GM12878 (cell line): Measurements from ENCODE around the gene XKR3. TPM values are rescaled to one million over a fixed set of nuclear protein-coding genes. Genes with fewer than 3 reads are reported as not detected.

ENCODE experiments used
- ATAC-seq: fragments of 200-7000 bp; cut with Tn5 transposase; 3 replicates; pipeline ENCODE4 v1.9.1; 2020; ENCODE audit warnings: mild to moderate bottlenecking, moderate library complexity
- BruUV-seq: library from RNA; stranded (reverse); fragments of 400-500 nt; replicated peaks from 2 replicates; lab custom pipeline; 2021; lab: Mats Ljungman, UMichigan
- CTCF ChIA-PET: fragments of 300-600 bp; sonication (Branson Sonifier 250); formaldehyde crosslinking; extraction: SDS; loops from one replicate; lab custom pipeline; 2021; ENCODE audit warnings: inconsistent platforms; lab: Yijun Ruan, JAX
- POLR2A ChIA-PET: fragments of 350-600 bp; formaldehyde crosslinking; extraction: SDS; loops from one replicate; lab custom pipeline; 2021; ENCODE audit warnings: inconsistent platforms; lab: Charles Lee
- RAD21 ChIA-PET: fragments of 300-600 bp; sonication (Branson Sonifier 250); formaldehyde crosslinking; loops from one replicate; lab custom pipeline; 2023; ENCODE audit warnings: antibody characterized with exemption; ENCODE audit not compliant: unreplicated experiment; lab: Charles Lee
- SMC1A ChIA-PET: fragments of 300-600 bp; sonication (Branson Sonifier 250); formaldehyde crosslinking; loops from one replicate; lab custom pipeline; 2023; ENCODE audit not compliant: unreplicated experiment, uncharacterized antibody; lab: Charles Lee
- DNase-seq: peaks from one replicate; pipeline ENCODE4 v3.0.0-alpha.2; 2011; ENCODE audit warnings: low read depth, low spot score
- FAIRE-seq: peaks from 3 replicates; lab custom pipeline; 2011; peaks lifted over from hg19 to GRCh38; lab: Jason Lieb, UNC
- H2AFZ ChIP-seq: 2 replicates; pipeline ENCODE4 v1.6.0; 2011; ENCODE audit warnings: low read depth, low read length, control low read depth; ENCODE audit not compliant: control insufficient read depth
- H3K27ac ChIP-seq: 2 replicates; pipeline ENCODE4 v1.5.1; 2011; ENCODE audit warnings: control low read depth; ENCODE audit not compliant: control insufficient read depth, insufficient read depth
- H3K27me3 ChIP-seq, 2 experiments: replicated peaks in 1 of 2; 2 replicates each; pipeline versions ENCODE4 v1.6.0 to v1.6.1; 2011; ENCODE audit warnings: low read length in 1 of 2; ENCODE audit not compliant: control insufficient read depth in 2 of 2, insufficient read depth in 2 of 2
- H3K36me3 ChIP-seq, 2 experiments: 2 replicates each; pipeline ENCODE4 v1.5.1; 2011; ENCODE audit warnings: low read length in 1 of 2; ENCODE audit not compliant: control insufficient read depth in 2 of 2, insufficient read depth in 2 of 2
- H3K4me1 ChIP-seq: 2 replicates; pipeline ENCODE4 v1.6.1; 2011; ENCODE audit warnings: mild to moderate bottlenecking, low read length, moderate library complexity, mixed read lengths; ENCODE audit not compliant: control insufficient read depth, insufficient read depth
- H3K4me2 ChIP-seq: 2 replicates; pipeline ENCODE4 v1.6.0; 2011; ENCODE audit warnings: control low read depth; ENCODE audit not compliant: control insufficient read depth, insufficient read depth
- H3K4me3 ChIP-seq: fragments of 200-600 bp; sonication (generic); 2 replicates; pipeline ENCODE4 v1.5.1; 2016
- H3K79me2 ChIP-seq: 2 replicates; pipeline ENCODE4 v1.6.0; 2011; ENCODE audit warnings: low read length; ENCODE audit not compliant: control insufficient read depth, insufficient read depth
- H3K9ac ChIP-seq: 2 replicates; pipeline ENCODE4 v1.8.0; 2011; ENCODE audit warnings: low read length, control low read depth, mixed read lengths; ENCODE audit not compliant: control insufficient read depth, insufficient read depth
- H3K9me3 ChIP-seq: replicated peaks from 3 replicates; pipeline ENCODE4 v1.5.1; 2011; ENCODE audit warnings: mild to moderate bottlenecking, low read length; ENCODE audit not compliant: control insufficient read depth, insufficient read depth
- H4K20me1 ChIP-seq: 2 replicates; pipeline ENCODE4 v1.6.0; 2011; ENCODE audit not compliant: control insufficient read depth, insufficient read depth
- CHD1 ChIP-seq: IDR thresholded peaks from 2 replicates; pipeline ENCODE4 v1.6.1; 2012; ENCODE audit warnings: low read depth, low read length, improper control_type of control experiment
- EGR1 ChIP-seq, 2 experiments: IDR thresholded peaks; 1 replicate in 1 of 2; 2 replicates in 1 of 2; pipeline ENCODE4 v1.6.1; 2011 to 2012; ENCODE audit warnings: low read depth in 2 of 2, low read length in 2 of 2, borderline replicate concordance in 1 of 2, mild to moderate bottlenecking in 1 of 2, moderate library complexity in 1 of 2
- HDAC6 ChIP-seq: fragments of 200-600 bp; sonication (generic); IDR thresholded peaks from one replicate; pipeline ENCODE4 v1.8.0; 2017; ENCODE audit warnings: antibody characterized with exemption; ENCODE audit not compliant: unreplicated experiment
- MEF2B ChIP-seq: fragments of 450-650 bp; IDR thresholded peaks from 2 replicates; pipeline ENCODE4 v1.6.1; 2018; ENCODE audit warnings: mild to moderate bottlenecking, moderate library complexity; ENCODE audit not compliant: partially characterized antibody, poor library complexity, severe bottlenecking
- NFXL1 ChIP-seq: fragments of 450-650 bp; IDR thresholded peaks from 2 replicates; pipeline ENCODE4 v1.6.1; 2017; ENCODE audit warnings: antibody characterized with exemption, mild to moderate bottlenecking, borderline replicate concordance
- RAD21 ChIP-seq: IDR thresholded peaks from 2 replicates; pipeline ENCODE4 v1.6.1; 2011; ENCODE audit warnings: mild to moderate bottlenecking, low read depth, low read length, moderate library complexity; ENCODE audit not compliant: insufficient read depth
- ZZZ3 ChIP-seq: IDR thresholded peaks from 2 replicates; pipeline ENCODE4 v1.6.1; 2011; ENCODE audit warnings: low read depth; ENCODE audit not compliant: control insufficient read depth, insufficient read length
- WGBS: methylation state at CpG from one replicate; pipeline ENCODE4 v1.1.6; 2016; ENCODE audit warnings: low lambda C conversion rate; ENCODE audit not compliant: insufficient replicate concordance, insufficient coverage; ENCODE audit errors: missing lambda C conversion rate; 5-methylcytosine and 5-hydroxymethylcytosine counted together
- in situ Hi-C: fragments of 300-500 bp; cut with MboI; formaldehyde crosslinking; loops from 9 replicates; pipeline ENCODE4 v1.14.3; 2018; ENCODE audit warnings: mixed read lengths
- intact Hi-C: fragments of 100-400 bp; cut with micrococcal nuclease; formaldehyde crosslinking; loops from one replicate; pipeline ENCODE4 v1.14.2; 2022; ENCODE audit not compliant: unreplicated experiment
- polyA plus RNA-seq, 11 experiments: library from polyadenylated mRNA; depleted of rRNA in 4 of 11; unstranded in 6 of 11; stranded (reverse) in 5 of 11; fragments of >200 nt; fragmentation: Nextera tagmentation in 4 of 11; fragmentation: Illumina TruSeq in 1 of 11; extraction: Ambion mirVana in 4 of 11; extraction: Trizol in 1 of 11; gene quantifications; 1 replicate in 1 of 11; 2 replicates in 10 of 11; pipeline versions ENCODE4 v1.2.1 to v1.2.3, GENCODE V29; 2011 to 2016; ENCODE audit warnings: inconsistent platforms in 2 of 11, missing spikeins in 2 of 11, low read depth in 1 of 11
- total RNA-seq, 4 experiments: library from RNA; depleted of rRNA in 3 of 4; stranded (reverse); fragments of >200 nt in 3 of 4; fragmentation: Illumina TruSeq in 1 of 4; extraction: Trizol in 1 of 4; gene quantifications; 2 replicates each; pipeline versions ENCODE4 v1.2.1 to v1.2.3, GENCODE V29; 2013 to 2021
- TF ChIP-seq, protein P1 (sequence below): fragments of 450-650 bp; IDR thresholded peaks from 2 replicates; pipeline ENCODE4 v1.6.1; 2018; ENCODE audit warnings: borderline replicate concordance, mild to moderate bottlenecking; ENCODE audit not compliant: partially characterized antibody
- TF ChIP-seq, protein P2 (sequence below): fragments of 450-650 bp; formaldehyde crosslinking; IDR thresholded peaks from 2 replicates; pipeline ENCODE4 v1.4.0; 2020; ENCODE audit warnings: mild to moderate bottlenecking, moderate library complexity

XKR3 gene
- total and polyA plus RNA-seq, 10 of the 15 experiments (the other 5 are each of a cell fraction or from before 2014, with no cell fraction given), result 0.09 to 0.14 TPM; not detected in 8

DNA sequence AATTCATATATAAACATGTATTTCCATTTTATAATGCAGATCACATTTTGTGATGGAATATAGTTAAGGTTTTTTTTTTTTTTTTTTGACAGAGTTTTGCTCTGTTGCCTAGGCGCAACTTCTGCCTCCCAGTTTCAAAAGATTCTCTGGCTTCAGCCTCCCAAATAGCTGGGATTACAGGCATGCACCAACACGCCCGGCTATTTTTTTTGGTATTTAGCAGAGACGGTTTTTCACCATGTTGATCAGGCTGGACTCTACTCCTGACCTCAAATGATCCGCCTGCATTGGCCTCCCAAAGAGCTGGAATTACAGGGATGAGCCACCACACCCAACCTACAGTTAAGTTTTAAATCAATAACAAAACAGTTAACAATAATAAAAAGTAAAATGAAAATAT is 18.8 kb downstream of the XKR3 start:
- POLR2A ChIA-PET, result interaction anchor here (0.7 kb wide), 1 partner anchor 125 kb away, joined by 4 read pairs; no protein-coding TSS in a partner anchor
- RAD21 ChIA-PET, result no interaction called here
- H3K36me3 ChIP-seq, result no peaks in the 10 kb centered on the region
- H3K9ac ChIP-seq, result no peak overlapping the region
- H3K4me2 ChIP-seq, result no peak overlapping the region
- CTCF ChIA-PET, result no interaction called here
- FAIRE-seq (no peak), ATAC-seq (no peak), DNase-seq (no peak)
- intact Hi-C loops (loop anchor here (10.0 kb wide), 1 partner anchor 278 kb away; the partner anchor contains the start of gene IL17RA), in situ Hi-C loops (no loop called here)
- no peak overlapping the region for H2AFZ ChIP-seq
- H3K9me3 ChIP-seq, result no peaks in the 10 kb centered on the region
- H3K4me1 ChIP-seq, result no peaks in the 10 kb centered on the region
- 86% methylated on average over 5 of the region's 5 CpGs for WGBS
- H3K79me2 ChIP-seq, result no peaks in the 10 kb centered on the region
- no peaks in the 10 kb centered on the region for H3K27me3 ChIP-seq
- H3K4me3 ChIP-seq, result no peak overlapping the region
- BruUV-seq, result no TSS peak
- no peaks in the 10 kb centered on the region for H4K20me1 ChIP-seq
- H3K27ac ChIP-seq, result no peak overlapping the region
- TF ChIP-seq MEF2B (no peak), HDAC6 (no peak), ZZZ3 (no peak), CHD1 (no peak), NFXL1 (no peak), EGR1 (IDR thresholded peaks at IDR 0.05; ENCODE audit: borderline replicate concordance in 1 of 2, low read depth in 2 of 2, low read length in 2 of 2) (no peak), RAD21 (no peak)
- TF ChIP-seq, protein P1, sequence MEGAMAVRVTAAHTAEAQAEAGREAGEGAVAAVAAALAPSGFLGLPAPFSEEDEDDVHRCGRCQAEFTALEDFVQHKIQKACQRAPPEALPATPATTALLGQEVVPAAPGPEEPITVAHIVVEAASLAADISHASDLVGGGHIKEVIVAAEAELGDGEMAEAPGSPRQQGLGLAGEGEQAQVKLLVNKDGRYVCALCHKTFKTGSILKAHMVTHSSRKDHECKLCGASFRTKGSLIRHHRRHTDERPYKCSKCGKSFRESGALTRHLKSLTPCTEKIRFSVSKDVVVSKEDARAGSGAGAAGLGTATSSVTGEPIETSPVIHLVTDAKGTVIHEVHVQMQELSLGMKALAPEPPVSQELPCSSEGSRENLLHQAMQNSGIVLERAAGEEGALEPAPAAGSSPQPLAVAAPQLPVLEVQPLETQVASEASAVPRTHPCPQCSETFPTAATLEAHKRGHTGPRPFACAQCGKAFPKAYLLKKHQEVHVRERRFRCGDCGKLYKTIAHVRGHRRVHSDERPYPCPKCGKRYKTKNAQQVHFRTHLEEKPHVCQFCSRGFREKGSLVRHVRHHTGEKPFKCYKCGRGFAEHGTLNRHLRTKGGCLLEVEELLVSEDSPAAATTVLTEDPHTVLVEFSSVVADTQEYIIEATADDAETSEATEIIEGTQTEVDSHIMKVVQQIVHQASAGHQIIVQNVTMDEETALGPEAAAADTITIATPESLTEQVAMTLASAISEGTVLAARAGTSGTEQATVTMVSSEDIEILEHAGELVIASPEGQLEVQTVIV, result no peak
- TF ChIP-seq, protein P2, sequence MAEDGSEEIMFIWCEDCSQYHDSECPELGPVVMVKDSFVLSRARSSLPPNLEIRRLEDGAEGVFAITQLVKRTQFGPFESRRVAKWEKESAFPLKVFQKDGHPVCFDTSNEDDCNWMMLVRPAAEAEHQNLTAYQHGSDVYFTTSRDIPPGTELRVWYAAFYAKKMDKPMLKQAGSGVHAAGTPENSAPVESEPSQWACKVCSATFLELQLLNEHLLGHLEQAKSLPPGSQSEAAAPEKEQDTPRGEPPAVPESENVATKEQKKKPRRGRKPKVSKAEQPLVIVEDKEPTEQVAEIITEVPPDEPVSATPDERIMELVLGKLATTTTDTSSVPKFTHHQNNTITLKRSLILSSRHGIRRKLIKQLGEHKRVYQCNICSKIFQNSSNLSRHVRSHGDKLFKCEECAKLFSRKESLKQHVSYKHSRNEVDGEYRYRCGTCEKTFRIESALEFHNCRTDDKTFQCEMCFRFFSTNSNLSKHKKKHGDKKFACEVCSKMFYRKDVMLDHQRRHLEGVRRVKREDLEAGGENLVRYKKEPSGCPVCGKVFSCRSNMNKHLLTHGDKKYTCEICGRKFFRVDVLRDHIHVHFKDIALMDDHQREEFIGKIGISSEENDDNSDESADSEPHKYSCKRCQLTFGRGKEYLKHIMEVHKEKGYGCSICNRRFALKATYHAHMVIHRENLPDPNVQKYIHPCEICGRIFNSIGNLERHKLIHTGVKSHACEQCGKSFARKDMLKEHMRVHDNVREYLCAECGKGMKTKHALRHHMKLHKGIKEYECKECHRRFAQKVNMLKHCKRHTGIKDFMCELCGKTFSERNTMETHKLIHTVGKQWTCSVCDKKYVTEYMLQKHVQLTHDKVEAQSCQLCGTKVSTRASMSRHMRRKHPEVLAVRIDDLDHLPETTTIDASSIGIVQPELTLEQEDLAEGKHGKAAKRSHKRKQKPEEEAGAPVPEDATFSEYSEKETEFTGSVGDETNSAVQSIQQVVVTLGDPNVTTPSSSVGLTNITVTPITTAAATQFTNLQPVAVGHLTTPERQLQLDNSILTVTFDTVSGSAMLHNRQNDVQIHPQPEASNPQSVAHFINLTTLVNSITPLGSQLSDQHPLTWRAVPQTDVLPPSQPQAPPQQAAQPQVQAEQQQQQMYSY (CRISPR knock-in tag), result no peak
- SMC1A ChIA-PET, result interaction anchor here (0.7 kb wide), 1 partner anchor 58 kb away, joined by 3 read pairs; no protein-coding TSS in a partner anchor
